ENCODE measurements around the gene MAGED2. TPM values are rescaled to one million over a fixed set of nuclear protein-coding genes. Genes with fewer than 3 reads are reported as not detected.

MAGED2 gene
- total RNA-seq, 1 experiment from 2014 or later, result 32.4 TPM

DNA sequence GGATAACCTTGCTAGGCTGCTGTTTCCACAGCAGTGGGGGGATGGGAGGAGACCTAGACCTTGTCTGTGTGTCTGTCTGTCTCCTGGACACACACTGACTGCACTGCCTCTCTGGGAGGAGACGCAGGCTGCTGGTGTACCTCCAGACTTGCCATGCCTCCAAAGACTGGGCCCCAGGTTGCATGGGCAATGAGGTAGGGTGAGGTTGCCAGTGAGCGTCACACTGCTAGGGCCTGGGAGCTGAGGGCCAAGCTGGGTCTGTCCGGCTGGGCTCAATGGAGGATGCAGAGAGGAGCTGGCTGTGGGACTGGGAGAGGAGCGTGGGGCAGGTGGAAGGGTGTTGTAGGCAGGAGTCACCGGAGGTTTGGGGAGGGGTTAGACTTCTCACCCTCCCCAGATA, 16.6 kb downstream of the MAGED2 start:
- Histone ChIP-seq H3K9ac (ENCODE audit: low read length) (no peak overlapping the region), H3K4me3 (replicated peaks in 1 of 2; ENCODE audit: low read depth in 1 of 2, low read length in 2 of 2) (no peak overlapping the region), H3K9me2 (ENCODE audit: insufficient read depth) (no peaks in the 10 kb centered on the region), H4K20me1 (ENCODE audit: insufficient read depth) (no peaks in the 10 kb centered on the region), H3K36me3 (ENCODE audit: control insufficient read depth in 1 of 2, insufficient read depth in 2 of 2, low read length in 2 of 2) (no peaks in the 10 kb centered on the region), H2AFZ (ENCODE audit: low read depth, low read length, poor library complexity, severe bottlenecking) (no peak overlapping the region), H3K27me3 (ENCODE audit: insufficient read depth, low read length) (no peaks in the 10 kb centered on the region), H3K4me1 (ENCODE audit: control insufficient read depth in 1 of 2, insufficient read depth in 2 of 2, low read length in 2 of 2) (no peaks in the 10 kb centered on the region), H3K79me2 (ENCODE audit: insufficient read depth, low read length) (no peaks in the 10 kb centered on the region), H3K4me2 (ENCODE audit: low read length) (no peak overlapping the region), H3K9me3 (ENCODE audit: control insufficient read depth in 1 of 2, insufficient read depth in 1 of 2, low read depth in 1 of 2, low read length in 2 of 2) (no peaks in the 10 kb centered on the region), H3K27ac (ENCODE audit: low read depth, low read length) (no peak overlapping the region)
- BruUV-seq (replicated peaks), result no TSS peak
- TF ChIP-seq MAX (IDR thresholded peaks at IDR 0.05), result no peak
- TF ChIP-seq ELF1 (IDR thresholded peaks at IDR 0.05; ENCODE audit: borderline replicate concordance, low read depth), result no peak
- TF ChIP-seq, protein P1, sequence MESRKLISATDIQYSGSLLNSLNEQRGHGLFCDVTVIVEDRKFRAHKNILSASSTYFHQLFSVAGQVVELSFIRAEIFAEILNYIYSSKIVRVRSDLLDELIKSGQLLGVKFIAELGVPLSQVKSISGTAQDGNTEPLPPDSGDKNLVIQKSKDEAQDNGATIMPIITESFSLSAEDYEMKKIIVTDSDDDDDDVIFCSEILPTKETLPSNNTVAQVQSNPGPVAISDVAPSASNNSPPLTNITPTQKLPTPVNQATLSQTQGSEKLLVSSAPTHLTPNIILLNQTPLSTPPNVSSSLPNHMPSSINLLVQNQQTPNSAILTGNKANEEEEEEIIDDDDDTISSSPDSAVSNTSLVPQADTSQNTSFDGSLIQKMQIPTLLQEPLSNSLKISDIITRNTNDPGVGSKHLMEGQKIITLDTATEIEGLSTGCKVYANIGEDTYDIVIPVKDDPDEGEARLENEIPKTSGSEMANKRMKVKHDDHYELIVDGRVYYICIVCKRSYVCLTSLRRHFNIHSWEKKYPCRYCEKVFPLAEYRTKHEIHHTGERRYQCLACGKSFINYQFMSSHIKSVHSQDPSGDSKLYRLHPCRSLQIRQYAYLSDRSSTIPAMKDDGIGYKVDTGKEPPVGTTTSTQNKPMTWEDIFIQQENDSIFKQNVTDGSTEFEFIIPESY (IDR thresholded peaks at IDR 0.05; ENCODE audit: extremely low read depth, insufficient replicate concordance, low read length), result no peak
- TF ChIP-seq FOSL1 (IDR thresholded peaks at IDR 0.05; ENCODE audit: low read depth), result no peak
- no peak for TF ChIP-seq REST (IDR thresholded peaks at IDR 0.05; ENCODE audit: low read depth)
- no peak for TF ChIP-seq CEBPB (IDR thresholded peaks at IDR 0.05; ENCODE audit: low read depth)
- TF ChIP-seq TCF7L2 (IDR thresholded peaks at IDR 0.05; ENCODE audit: borderline replicate concordance, extremely low read depth, insufficient read depth, insufficient read length), result no peak
- no peak for TF ChIP-seq YY1 (IDR thresholded peaks at IDR 0.05; ENCODE audit: extremely low read depth, insufficient replicate concordance, low read depth, low read length)
- TF ChIP-seq POLR2A (IDR thresholded peaks at IDR 0.05; ENCODE audit: borderline replicate concordance, extremely low read depth, insufficient read depth, insufficient read length), result no peak
- TF ChIP-seq, protein P2, sequence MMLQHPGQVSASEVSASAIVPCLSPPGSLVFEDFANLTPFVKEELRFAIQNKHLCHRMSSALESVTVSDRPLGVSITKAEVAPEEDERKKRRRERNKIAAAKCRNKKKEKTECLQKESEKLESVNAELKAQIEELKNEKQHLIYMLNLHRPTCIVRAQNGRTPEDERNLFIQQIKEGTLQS (IDR thresholded peaks at IDR 0.05), result no peak
- no peak for TF ChIP-seq CBX3 (IDR thresholded peaks at IDR 0.05; ENCODE audit: low read depth)
- no peak for TF ChIP-seq SRF (IDR thresholded peaks at IDR 0.05; ENCODE audit: low read depth)
- TF ChIP-seq EZH2phosphoT487 (IDR thresholded peaks at IDR 0.05; ENCODE audit: borderline replicate concordance), result no peak
- ChIA-PET POLR2A (no interaction called here), CTCF (no interaction called here), RAD21 (ENCODE audit: low non-redundant PET in 1 of 2, low total read pairs in 2 of 2, uncharacterized antibody in 2 of 2, unreplicated experiment in 2 of 2) (no interaction called here)
- ATAC-seq, result no peak
- DNase-seq (ENCODE audit: low read depth, low spot score), result no peak
- intact Hi-C loops (cut with micrococcal nuclease), result no loop called here

Data from HCT116 (cell line).